Measurements from ENCODE around the gene CCDC158.
"Not testable (repeated sequence)": the region's sequence is repeated elsewhere in the genome, so short reads cannot be mapped to it uniquely, and the experiment has no call there.

CCDC158 gene

DNA sequence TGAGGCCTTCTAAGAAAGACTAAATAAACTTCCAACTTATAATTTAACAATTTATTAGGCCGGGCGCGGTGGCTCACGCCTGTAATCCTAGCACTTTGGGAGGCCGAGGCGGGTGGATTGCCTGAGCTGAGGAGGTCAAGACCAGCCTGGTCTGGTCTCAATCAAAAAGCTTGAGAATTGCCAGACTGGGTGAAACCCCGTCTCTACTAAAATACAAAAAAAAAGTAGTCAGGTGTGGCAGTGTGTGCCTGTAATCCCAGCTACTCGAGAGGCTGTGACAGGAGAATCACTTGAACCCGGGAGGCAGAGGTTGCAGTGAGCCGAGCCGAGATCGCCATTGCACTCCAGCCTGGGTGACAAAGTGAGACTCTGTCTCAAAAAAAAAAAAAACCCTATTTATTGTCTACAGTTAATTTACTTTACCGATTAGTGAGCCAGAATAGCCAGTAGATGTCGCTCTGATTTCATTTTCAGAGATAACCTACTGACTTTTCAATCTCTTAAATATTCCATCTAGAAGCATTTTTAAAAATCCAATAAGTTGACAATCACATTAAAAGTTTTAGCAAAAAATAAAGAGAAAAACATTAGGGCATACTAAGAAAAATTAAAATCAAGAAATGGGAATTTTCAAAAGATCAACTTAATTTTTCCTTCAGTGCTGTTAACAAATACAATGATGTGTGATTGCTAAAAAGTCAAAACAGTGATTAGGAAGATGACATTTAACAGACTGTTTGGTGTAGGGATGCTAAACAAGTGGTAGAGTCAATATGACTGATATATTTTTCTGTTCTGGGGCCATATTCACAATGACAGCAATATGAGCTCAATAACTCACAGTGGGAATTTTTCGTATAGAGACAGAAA lies 9.8 kb upstream of the CCDC158 start:
- no peak for DNase-seq (ENCODE audit: low read depth in 2 of 2)

DNA sequence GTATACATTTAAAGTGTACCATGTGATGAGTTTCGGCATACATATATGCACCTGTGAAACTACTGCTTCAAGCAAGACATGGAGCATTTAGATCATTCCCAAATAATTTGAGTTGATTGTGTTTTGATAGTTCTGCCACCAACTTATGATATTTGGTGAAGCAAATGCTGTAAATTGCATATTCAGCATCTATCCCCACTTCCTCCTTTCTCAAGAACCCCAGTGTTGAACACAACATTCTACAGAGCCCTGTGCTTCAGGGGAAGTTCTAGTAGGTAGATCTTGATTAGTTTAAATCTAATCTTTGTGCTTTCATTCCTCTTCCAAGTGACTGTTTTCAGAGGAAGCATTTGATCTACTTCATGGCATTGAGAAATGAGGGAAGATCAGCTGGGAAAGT lies 8.7 kb upstream of the CCDC158 start:
- no peak for DNase-seq (ENCODE audit: low read depth in 2 of 2)

DNA sequence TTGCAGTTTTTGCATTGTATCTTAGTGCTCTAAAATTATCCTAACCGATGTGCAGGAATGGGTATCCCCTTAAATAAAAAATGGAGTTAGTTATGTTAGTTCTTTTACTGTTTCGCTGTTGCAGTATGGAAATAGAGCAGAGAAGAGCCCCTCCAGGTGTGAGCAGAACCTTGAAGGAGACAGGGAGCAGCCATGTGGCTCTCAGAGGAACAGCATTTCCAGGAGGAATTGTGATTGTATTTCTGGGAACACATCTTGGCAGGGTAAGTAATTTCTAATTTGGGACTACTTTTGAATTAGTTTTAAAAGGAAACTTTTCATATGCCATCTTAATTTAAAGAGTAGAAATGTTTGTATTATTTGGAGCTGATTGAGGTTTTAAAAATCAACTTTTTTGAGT lies 5.3 kb upstream of the CCDC158 start:
- no peak for DNase-seq (ENCODE audit: low read depth in 2 of 2)

DNA sequence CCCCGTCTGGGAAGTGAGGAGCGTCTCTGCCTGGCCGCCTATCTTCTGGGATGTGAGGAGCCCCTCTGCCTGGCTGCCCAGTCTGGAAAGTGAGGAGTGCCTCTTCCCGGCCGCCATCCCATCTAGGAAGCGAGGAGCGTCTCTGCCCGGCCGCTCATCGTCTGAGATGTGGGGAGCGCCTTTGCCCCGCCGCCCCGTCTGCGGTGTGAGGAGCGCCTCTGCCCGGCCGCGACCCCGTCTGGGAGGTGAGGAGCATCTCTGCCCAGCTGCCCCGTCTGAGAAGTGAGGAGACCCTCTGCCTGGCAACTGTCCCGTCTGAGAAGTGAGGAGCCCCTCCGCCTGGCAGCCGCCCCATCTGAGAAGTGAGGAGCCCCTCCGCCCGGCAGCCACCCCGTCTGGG lies 2.2 kb upstream of the CCDC158 start:
- not testable (repeated sequence) for DNase-seq (ENCODE audit: low read depth in 2 of 2)

DNA sequence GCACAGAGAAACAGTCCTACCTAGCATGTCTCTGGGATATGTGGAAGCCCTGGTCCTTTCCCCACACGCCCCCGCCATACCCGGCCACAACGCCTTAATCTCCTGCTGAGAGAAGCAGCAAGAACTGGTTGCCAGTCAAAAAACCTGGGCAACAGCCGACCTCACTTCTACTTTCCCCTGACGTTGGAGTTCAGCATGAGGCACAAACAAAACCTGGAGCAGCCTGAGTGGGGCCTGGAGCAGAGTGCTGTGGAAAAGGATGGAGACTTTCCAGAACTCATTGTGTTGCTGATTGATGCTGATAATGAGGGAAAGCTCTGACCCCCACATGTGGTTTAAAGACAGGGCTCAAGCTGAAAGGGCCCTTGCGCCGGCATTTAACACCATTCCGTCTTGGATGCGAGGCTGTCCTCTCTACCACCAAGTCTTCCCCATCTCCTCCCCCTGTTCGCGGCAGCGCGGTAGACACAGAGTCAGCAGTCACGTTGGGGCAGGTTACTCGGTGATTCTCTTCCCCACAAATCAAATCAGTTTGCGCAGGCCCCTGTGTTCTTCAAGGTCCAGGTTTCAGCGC lies 666 bp downstream of the CCDC158 start:
- no peak for DNase-seq (ENCODE audit: low read depth in 2 of 2)

DNA sequence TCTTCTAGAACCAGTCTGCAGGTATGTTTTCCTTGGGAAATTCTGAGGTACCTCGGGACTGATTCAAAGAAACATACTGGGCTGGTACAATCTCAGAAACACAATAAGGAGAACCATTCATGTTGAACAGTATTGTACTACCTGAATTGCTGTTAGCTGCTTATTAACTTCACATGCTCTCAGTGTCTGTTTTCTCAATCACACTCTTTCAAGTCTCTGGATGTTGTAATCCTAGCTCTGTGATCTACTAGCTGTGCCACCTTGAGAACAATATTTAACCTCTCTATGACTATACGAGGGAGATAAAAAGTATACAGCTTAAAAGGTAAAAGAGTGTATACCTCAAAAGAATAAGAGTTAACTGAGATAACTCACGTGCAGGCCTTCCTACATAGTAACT lies 10.3 kb downstream of the CCDC158 start:
- no peak for DNase-seq (ENCODE audit: low read depth in 2 of 2)

DNA sequence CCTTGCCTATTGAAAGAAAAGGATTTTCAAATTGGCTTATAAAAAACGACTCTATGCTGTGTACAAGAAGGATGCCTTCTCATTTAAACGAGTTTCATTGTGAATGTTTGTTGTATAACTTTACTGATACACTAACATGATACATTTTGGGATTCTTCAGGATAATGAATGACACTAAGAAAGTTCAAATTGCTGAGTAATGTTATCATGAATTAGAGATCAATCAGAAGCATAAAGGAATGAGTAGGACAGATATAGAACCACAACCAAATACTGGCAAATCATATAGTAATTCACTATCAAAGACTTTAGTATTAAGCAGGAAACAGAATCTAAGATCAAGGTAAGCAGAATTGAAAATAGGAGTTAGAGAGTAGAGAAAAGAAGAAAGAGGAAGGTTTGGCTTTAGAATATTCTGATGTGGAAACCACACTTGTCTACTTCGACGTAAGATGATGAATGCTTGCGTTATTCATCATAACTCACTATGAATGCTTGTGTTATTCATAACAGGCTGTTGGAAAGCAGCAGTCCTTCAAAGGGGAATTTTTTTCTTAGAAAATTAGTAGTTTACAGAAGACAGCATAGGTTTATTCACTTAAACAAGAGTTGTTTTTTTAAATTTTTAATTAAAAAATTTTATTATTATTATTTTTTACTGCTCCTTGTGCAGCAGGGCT lies 13.4 kb downstream of the CCDC158 start:
- DNase-seq (ENCODE audit: low read depth in 2 of 2): no peak

GRCh38 chr4:76406081-76406480 lies 14.9 kb downstream of the CCDC158 start:
- DNase-seq (ENCODE audit: low read depth in 2 of 2): no peak

GRCh38 chr4:76401654-76402053 lies 19.3 kb downstream of the CCDC158 start:
- no peak for DNase-seq (ENCODE audit: low read depth in 2 of 2)

DNA sequence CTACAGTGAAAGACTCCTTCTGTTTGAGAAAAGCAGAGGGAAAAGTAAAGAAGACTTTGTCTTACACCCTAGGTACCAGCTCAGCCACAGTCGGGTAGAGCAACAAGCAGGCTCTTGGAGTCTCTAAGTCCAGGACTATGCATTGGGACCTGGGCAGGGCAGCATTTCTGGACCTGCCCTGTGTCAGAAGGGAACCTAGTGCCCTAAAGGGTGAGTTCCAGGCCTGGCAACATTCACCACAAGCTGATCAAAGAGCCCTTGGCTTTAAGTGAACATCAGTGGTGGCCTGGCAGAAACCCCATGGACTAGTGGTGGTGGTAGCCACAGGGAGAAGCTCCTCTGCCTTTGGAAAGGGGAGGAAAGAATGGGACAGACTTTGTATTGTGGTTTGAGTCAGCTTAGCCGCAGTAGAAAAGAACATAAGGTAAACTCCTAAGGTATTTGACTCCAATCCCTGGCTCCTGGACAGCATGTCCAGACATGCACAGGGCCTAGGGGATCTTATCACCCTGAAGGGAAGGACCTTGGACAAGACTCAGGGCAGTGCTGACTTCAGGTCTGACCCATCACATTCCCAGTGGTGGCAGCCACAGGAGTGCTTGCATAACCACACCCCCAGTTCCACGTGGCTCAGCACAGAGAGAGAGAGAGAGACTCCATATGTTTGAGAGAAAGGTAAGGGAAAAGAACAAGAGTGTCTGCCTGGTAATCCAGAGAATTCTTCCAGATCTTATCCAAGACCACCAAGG lies 32.6 kb downstream of the CCDC158 start:
- DNase-seq (ENCODE audit: low read depth in 2 of 2): no peak

- DNase-seq (ENCODE audit: low read depth in 2 of 2): no peak
Measured at GRCh38 chr4:76386566-76387305, 34.2 kb downstream of the CCDC158 start.

DNA sequence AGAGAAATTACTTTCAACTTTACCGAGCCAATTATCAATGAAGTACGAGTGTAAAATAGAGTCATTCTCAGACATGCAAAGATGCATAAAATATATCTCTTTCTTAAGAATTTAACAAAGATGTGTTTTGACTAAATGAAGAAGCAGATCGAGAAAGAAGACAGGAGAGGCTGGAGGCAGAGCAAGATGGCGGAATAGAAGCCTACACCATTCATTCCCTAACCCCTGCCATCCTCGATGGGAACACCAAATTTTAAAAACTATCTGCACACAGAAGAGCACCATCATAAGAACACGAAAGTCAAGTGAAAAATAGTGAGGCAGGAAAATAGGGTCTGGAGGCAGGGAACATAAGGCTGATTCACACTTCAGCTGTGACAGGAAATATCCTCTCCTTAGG lies 35.0 kb downstream of the CCDC158 start:
- no peak for DNase-seq (ENCODE audit: low read depth in 2 of 2)

- no peak for DNase-seq (ENCODE audit: low read depth in 2 of 2)
Measured at GRCh38 chr4:76384052-76384451, 36.9 kb downstream of the CCDC158 start.

DNA sequence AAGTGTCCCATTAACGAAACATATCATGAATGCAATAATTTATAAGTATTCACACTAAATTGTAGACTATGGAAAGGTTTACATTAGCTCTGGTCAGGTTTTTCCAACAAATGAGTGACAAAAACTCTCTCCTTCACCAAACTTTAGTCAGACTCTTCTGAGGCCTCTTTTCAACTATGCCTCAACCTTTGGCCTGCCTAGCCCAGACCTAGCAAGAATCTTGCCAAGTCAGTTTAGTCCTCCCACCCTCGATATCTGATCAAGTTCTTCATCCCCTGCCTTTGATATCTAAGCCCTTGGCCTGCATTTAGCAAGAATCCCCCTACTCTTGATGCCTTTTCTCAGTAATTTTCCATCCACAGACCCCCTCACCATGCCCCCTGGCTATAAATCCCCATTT lies 37.9 kb downstream of the CCDC158 start:
- DNase-seq (ENCODE audit: low read depth in 2 of 2): no peak

GRCh38 chr4:76381986-76382385 lies 39.0 kb downstream of the CCDC158 start:
- DNase-seq (ENCODE audit: low read depth in 2 of 2): no peak

DNA sequence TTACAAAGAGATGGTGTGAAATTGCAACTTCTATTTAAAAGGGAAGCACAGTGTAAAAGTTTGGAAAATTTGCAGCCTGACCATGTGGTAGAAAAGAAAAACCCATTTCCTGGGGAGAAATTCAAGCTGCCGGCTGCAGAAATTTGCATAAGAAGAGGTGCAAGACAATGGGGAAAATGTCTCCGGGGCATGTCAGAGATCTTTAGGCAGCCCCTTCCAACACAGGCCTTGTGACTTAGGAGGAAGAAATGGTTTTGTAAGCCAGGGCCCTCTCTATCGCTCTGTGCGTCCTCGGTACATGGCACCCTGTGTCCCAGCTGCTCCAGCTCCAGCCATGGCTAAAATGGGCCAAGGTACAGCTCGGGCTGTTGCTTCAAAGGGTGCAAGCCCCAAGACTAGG lies 40.4 kb downstream of the CCDC158 start:
- DNase-seq (ENCODE audit: low read depth in 2 of 2): no peak

GRCh38 chr4:76377911-76378310 lies 43.0 kb downstream of the CCDC158 start:
- peak in 1 of 2 experiments; percentile 33 for DNase-seq (ENCODE audit: low read depth in 2 of 2)

DNA sequence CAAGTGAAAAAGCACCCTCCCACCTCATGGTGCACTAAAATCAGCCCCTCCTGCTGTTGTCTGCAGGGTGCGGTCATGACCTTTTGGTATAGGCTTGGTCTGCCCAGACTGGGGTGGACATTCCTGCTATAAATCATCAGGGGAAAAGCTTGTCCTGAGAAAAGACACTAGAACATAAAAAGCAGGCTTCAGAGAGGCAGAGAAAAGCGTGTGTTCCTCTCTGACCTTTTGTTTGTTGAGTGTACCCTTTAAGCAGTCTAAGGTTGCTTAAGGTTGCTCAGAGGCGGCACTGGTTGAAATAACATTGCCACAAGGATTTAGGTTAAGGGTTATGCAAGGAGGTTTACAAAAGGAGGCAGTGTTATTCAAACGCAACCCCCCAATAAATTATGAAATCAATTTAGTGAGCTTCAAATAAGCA lies 43.5 kb downstream of the CCDC158 start:
- DNase-seq (ENCODE audit: low read depth in 2 of 2): no peak

DNA sequence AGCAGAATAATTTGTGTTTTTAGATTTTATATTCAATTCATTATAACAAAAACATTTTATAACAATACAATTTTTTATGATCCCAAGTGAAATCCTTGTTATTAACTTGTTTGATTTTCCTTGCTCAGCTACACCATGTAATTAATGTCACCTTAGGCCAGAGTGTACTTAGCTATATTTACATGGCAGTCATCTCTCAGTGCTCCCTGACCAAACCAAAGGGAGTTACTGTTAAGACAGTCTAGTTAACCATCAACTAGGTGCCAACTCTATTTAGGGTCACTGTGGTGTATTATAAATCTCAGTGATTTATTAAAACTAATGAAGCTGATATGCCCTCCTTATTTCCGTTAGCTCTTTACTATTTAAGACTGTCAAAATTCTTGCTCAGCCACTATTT lies 44.4 kb downstream of the CCDC158 start:
- no peak for DNase-seq (ENCODE audit: low read depth in 2 of 2)

GRCh38 chr4:76375703-76376102 lies 45.2 kb downstream of the CCDC158 start:
- no peak for DNase-seq (ENCODE audit: low read depth in 2 of 2)

GRCh38 chr4:76374798-76375197 lies 46.1 kb downstream of the CCDC158 start:
- DNase-seq (ENCODE audit: low read depth in 2 of 2): no peak
